GM23338 (cell line): Measurements from ENCODE around the gene GLTP. TPM values are rescaled to one million over a fixed set of nuclear protein-coding genes. Genes with fewer than 3 reads are reported as not detected.

Experiments
- ATAC-seq: fragments of 200-7000 bp; cut with Tn5 transposase; 3 replicates; pipeline ENCODE4 v1.9.1; 2020
- DNase-seq: peaks from one replicate; pipeline ENCODE4 v3.0.0-alpha.2; 2015; ENCODE audit warnings: low spot score
- H2AFZ ChIP-seq: fragments of 200-600 bp; sonication (generic); 2 replicates; pipeline ENCODE4 v1.8.0; 2016; ENCODE audit warnings: antibody characterized with exemption, mild to moderate bottlenecking, moderate library complexity
- H3F3A ChIP-seq: fragments of 200-600 bp; sonication (generic); replicated peaks from 2 replicates; pipeline ENCODE4 v1.8.0; 2017; ENCODE audit warnings: antibody characterized with exemption, mixed run types, low read depth
- H3K27ac ChIP-seq: fragments of 200-600 bp; sonication (generic); 2 replicates; pipeline ENCODE4 v1.6.1; 2016; ENCODE audit warnings: low read depth
- H3K27me3 ChIP-seq: fragments of 200-600 bp; sonication (generic); 2 replicates; pipeline ENCODE4 v1.8.0; 2016; ENCODE audit warnings: mild to moderate bottlenecking, mixed run types, moderate library complexity; ENCODE audit not compliant: insufficient read depth
- H3K36me3 ChIP-seq: fragments of 200-600 bp; sonication (generic); 2 replicates; pipeline ENCODE4 v1.8.0; 2016; ENCODE audit warnings: mild to moderate bottlenecking; ENCODE audit not compliant: insufficient read depth
- H3K4me1 ChIP-seq: fragments of 200-600 bp; sonication (generic); 2 replicates; pipeline ENCODE4 v1.8.0; 2016; ENCODE audit warnings: mild to moderate bottlenecking, moderate library complexity; ENCODE audit not compliant: insufficient read depth
- H3K4me2 ChIP-seq: fragments of 200-600 bp; sonication (generic); 2 replicates; pipeline ENCODE4 v1.7.1; 2017; ENCODE audit warnings: mixed run types
- H3K4me3 ChIP-seq: fragments of 200-600 bp; sonication (generic); 2 replicates; pipeline ENCODE4 v1.6.1; 2016; ENCODE audit warnings: mixed run types
- H3K79me2 ChIP-seq: fragments of 200-600 bp; sonication (generic); replicated peaks from 2 replicates; pipeline ENCODE4 v1.8.0; 2017; ENCODE audit warnings: mild to moderate bottlenecking; ENCODE audit not compliant: insufficient read depth
- H3K9me2 ChIP-seq: fragments of 200-600 bp; sonication (generic); 2 replicates; pipeline ENCODE4 v1.8.0; 2017; ENCODE audit not compliant: insufficient read depth
- H4K20me1 ChIP-seq: fragments of 200-600 bp; sonication (generic); replicated peaks from 2 replicates; pipeline ENCODE4 v1.8.0; 2017; ENCODE audit warnings: mild to moderate bottlenecking; ENCODE audit not compliant: insufficient read depth
- H3K27ac Mint-ChIP-seq: 2 replicates; pipeline ENCODE4 v1.8.0; 2020; ENCODE audit warnings: inconsistent platforms, mild to moderate bottlenecking, moderate library complexity, mixed read lengths
- H3K27me3 Mint-ChIP-seq: 3 replicates; pipeline ENCODE4 v1.8.0; 2022; ENCODE audit warnings: low read depth, mild to moderate bottlenecking, moderate library complexity, mixed read lengths, inconsistent platforms; ENCODE audit not compliant: insufficient read depth, poor library complexity
- H3K36me3 Mint-ChIP-seq: 3 replicates; pipeline ENCODE4 v1.8.0; 2021; ENCODE audit warnings: low read depth, mild to moderate bottlenecking, inconsistent platforms, moderate library complexity, mixed read lengths
- H3K4me1 Mint-ChIP-seq: 3 replicates; pipeline ENCODE4 v1.8.0; 2020; ENCODE audit warnings: mild to moderate bottlenecking, inconsistent platforms, mixed read lengths
- H3K4me3 Mint-ChIP-seq: 3 replicates; pipeline ENCODE4 v1.8.0; 2021; ENCODE audit warnings: moderate library complexity, mild to moderate bottlenecking, inconsistent platforms, mixed read lengths
- H3K9me3 Mint-ChIP-seq: 3 replicates; pipeline ENCODE4 v1.8.0; 2020; ENCODE audit warnings: moderate library complexity, mild to moderate bottlenecking, inconsistent platforms, mixed read lengths
- EZH2 ChIP-seq: fragments of 200-600 bp; sonication (generic); IDR thresholded peaks from one replicate; pipeline ENCODE4 v1.8.0; 2017; ENCODE audit warnings: antibody characterized with exemption, mild to moderate bottlenecking, low read depth; ENCODE audit not compliant: unreplicated experiment
- EZH2phosphoT487 ChIP-seq: fragments of 200-600 bp; sonication (generic); IDR thresholded peaks from one replicate; pipeline ENCODE4 v1.8.1; 2018; ENCODE audit warnings: antibody characterized with exemption; ENCODE audit not compliant: unreplicated experiment
- JUNB ChIP-seq: IDR thresholded peaks from one replicate; pipeline ENCODE4 v1.6.1; 2016; ENCODE audit warnings: antibody characterized with exemption; ENCODE audit not compliant: unreplicated experiment
- POLR2AphosphoS5 ChIP-seq: IDR thresholded peaks from 2 replicates; pipeline ENCODE4 v1.6.1; 2016; ENCODE audit warnings: antibody characterized with exemption, low read depth
- STAT1 ChIP-seq: IDR thresholded peaks from one replicate; pipeline ENCODE4 v1.6.1; 2016; ENCODE audit warnings: antibody characterized with exemption; ENCODE audit not compliant: unreplicated experiment
- ZNF114 ChIP-seq: fragments of 250-450 bp; sonication (Bioruptor Pico); IDR thresholded peaks from 2 replicates; pipeline ENCODE4 v1.5.0; 2020; ENCODE audit warnings: mild to moderate bottlenecking, moderate library complexity
- ZNF331 ChIP-seq: fragments of 250-450 bp; sonication (Bioruptor Pico); IDR thresholded peaks from 2 replicates; pipeline ENCODE4 v1.5.0; 2020; ENCODE audit warnings: low read depth, mild to moderate bottlenecking, moderate library complexity
- polyA plus RNA-seq: library from polyadenylated mRNA; unstranded; fragments of >200 nt; fragmentation: Nextera tagmentation; extraction: Ambion mirVana; gene quantifications from 2 replicates; pipeline ENCODE4 v1.2.1, GENCODE V29; 2016
- total RNA-seq: library from RNA; depleted of rRNA; stranded (reverse); fragments of >200 nt; shearing (Covaris generic); gene quantifications from 2 replicates; pipeline ENCODE4 v1.2.3, GENCODE V29; 2014
- TF ChIP-seq, protein P1 (sequence below): IDR thresholded peaks from one replicate; pipeline ENCODE4 v1.6.1; 2018; ENCODE audit warnings: antibody characterized with exemption; ENCODE audit not compliant: unreplicated experiment
- TF ChIP-seq, protein P2 (sequence below): fragments of 250-450 bp; sonication (Bioruptor Pico); IDR thresholded peaks from 2 replicates; pipeline ENCODE4 v1.5.0; 2020; ENCODE audit warnings: mild to moderate bottlenecking, moderate library complexity
- TF ChIP-seq, protein P3 (sequence below), 2 experiments: fragments of 200-600 bp in 1 of 2; sonication (generic) in 1 of 2; conservative IDR thresholded peaks; 2 replicates each; pipeline versions ENCODE4 v1.5.1 to v1.6.1; 2016 to 2017; ENCODE audit warnings: antibody characterized with exemption in 2 of 2, low read depth in 2 of 2, mild to moderate bottlenecking in 2 of 2, moderate library complexity in 1 of 2

Gene GLTP
- total and polyA plus RNA-seq, 2 experiments from 2014 or later, result 26.5 to 30.2 TPM

DNA sequence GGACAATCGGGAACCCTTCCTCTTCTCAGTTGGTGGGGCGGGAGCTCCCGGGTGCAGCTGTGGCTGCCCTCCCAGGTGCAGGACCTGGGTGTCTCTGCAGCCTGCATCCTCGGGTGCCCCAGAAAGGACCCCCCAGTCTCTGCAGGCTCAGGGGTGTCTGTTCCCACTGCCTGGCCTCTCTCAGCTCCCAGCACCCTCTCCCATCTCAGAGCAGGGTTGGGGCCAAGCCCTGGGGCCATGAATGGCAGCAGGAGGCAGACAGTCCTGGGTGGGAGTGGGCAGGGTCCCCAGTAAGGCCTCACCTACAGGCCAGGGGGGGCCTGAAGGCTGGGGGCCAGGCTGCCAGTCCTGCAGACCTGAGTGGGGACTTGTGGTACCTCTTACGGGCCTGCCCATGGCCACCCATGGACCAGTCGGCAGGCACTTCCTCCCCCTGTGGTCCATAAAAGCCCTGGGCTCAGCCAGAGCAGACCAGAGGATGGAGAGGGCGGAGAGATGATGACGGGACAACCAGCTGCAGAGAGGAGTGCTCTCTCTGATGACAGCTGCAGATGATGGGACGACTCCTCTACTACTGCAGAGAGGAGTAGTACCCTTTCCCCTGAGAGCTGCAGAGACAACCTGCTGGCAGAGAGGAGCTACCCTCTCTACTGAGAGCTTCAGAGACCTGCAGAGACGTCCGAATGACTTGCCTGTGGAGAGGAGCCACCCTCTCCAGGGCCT, 46.3 kb upstream of the GLTP start:
- H3K27me3 ChIP-seq, result no peaks in the 10 kb centered on the region
- no peak overlapping the region for H2AFZ ChIP-seq
- DNase-seq (no peak), ATAC-seq (no peak)
- H3K4me1 ChIP-seq, result no peaks in the 10 kb centered on the region
- Mint-ChIP-seq H3K4me1 (peaks cover 8% of the 10 kb centered on the region), H3K27ac (no peak overlapping the region), H3K36me3 (peaks cover 13% of the 10 kb centered on the region), H3K9me3 (peaks cover 4% of the 10 kb centered on the region; the same call in 1 of the 3 replicates), H3K27me3 (peaks cover 11% of the 10 kb centered on the region), H3K4me3 (no peak overlapping the region)
- H3F3A ChIP-seq, result no peaks in the 10 kb centered on the region
- no peaks in the 10 kb centered on the region; the same call in none of the 2 replicates for H3K36me3 ChIP-seq
- H3K27ac ChIP-seq, result no peak overlapping the region
- no peak overlapping the region for H3K4me3 ChIP-seq
- no peaks in the 10 kb centered on the region for H3K79me2 ChIP-seq
- H3K4me2 ChIP-seq, result no peak overlapping the region
- no peaks in the 10 kb centered on the region for H3K9me2 ChIP-seq
- no peak for TF ChIP-seq ZNF114 (CRISPR knock-in tag)
- H4K20me1 ChIP-seq, result no peaks in the 10 kb centered on the region

DNA sequence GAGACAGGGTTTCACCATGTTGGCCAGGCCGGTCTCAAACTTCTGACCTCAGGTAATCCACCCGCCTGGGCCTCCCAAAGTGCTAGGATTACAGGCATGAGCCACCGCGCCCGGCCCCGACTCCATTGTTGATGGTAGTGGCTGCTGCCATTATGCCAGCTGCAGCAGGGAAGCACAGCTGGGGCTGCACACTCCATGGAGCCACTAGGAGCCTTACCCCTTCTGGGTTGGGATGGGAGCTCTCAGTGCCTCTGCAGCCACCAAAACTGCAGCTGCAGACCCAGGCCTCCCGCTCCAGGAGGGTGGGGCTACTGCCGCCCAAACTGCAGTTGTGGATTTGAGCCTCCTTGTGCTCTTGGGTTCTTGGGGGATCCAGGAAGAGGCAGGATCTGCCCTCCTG, 45.7 kb upstream of the GLTP start:
- no peaks in the 10 kb centered on the region; the same call in 1 of the 2 replicates for H3K36me3 ChIP-seq
- no peaks in the 10 kb centered on the region for H3F3A ChIP-seq
- H2AFZ ChIP-seq, result no peak overlapping the region
- Mint-ChIP-seq H3K4me1 (peaks cover 8% of the 10 kb centered on the region), H3K9me3 (peaks cover 4% of the 10 kb centered on the region; the same call in 1 of the 3 replicates), H3K36me3 (peaks cover 14% of the 10 kb centered on the region), H3K27me3 (peaks cover 11% of the 10 kb centered on the region), H3K27ac (no peak overlapping the region), H3K4me3 (no peak overlapping the region)
- H3K27ac ChIP-seq, result no peak overlapping the region
- H4K20me1 ChIP-seq, result no peaks in the 10 kb centered on the region
- no peaks in the 10 kb centered on the region for H3K27me3 ChIP-seq
- H3K4me1 ChIP-seq, result no peaks in the 10 kb centered on the region
- no peaks in the 10 kb centered on the region for H3K79me2 ChIP-seq
- H3K4me3 ChIP-seq, result no peak overlapping the region
- no peaks in the 10 kb centered on the region for H3K9me2 ChIP-seq
- H3K4me2 ChIP-seq, result no peak overlapping the region
- no peak for ATAC-seq
- no peak for DNase-seq
- TF ChIP-seq, protein P1, sequence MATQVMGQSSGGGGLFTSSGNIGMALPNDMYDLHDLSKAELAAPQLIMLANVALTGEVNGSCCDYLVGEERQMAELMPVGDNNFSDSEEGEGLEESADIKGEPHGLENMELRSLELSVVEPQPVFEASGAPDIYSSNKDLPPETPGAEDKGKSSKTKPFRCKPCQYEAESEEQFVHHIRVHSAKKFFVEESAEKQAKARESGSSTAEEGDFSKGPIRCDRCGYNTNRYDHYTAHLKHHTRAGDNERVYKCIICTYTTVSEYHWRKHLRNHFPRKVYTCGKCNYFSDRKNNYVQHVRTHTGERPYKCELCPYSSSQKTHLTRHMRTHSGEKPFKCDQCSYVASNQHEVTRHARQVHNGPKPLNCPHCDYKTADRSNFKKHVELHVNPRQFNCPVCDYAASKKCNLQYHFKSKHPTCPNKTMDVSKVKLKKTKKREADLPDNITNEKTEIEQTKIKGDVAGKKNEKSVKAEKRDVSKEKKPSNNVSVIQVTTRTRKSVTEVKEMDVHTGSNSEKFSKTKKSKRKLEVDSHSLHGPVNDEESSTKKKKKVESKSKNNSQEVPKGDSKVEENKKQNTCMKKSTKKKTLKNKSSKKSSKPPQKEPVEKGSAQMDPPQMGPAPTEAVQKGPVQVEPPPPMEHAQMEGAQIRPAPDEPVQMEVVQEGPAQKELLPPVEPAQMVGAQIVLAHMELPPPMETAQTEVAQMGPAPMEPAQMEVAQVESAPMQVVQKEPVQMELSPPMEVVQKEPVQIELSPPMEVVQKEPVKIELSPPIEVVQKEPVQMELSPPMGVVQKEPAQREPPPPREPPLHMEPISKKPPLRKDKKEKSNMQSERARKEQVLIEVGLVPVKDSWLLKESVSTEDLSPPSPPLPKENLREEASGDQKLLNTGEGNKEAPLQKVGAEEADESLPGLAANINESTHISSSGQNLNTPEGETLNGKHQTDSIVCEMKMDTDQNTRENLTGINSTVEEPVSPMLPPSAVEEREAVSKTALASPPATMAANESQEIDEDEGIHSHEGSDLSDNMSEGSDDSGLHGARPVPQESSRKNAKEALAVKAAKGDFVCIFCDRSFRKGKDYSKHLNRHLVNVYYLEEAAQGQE, result no peak
- TF ChIP-seq ZNF331 (CRISPR knock-in tag) (no peak), EZH2phosphoT487 (no peak), STAT1 (no peak), POLR2AphosphoS5 (no peak), JUNB (no peak), EZH2 (no peak), ZNF114 (CRISPR knock-in tag) (no peak)
- TF ChIP-seq, protein P2, sequence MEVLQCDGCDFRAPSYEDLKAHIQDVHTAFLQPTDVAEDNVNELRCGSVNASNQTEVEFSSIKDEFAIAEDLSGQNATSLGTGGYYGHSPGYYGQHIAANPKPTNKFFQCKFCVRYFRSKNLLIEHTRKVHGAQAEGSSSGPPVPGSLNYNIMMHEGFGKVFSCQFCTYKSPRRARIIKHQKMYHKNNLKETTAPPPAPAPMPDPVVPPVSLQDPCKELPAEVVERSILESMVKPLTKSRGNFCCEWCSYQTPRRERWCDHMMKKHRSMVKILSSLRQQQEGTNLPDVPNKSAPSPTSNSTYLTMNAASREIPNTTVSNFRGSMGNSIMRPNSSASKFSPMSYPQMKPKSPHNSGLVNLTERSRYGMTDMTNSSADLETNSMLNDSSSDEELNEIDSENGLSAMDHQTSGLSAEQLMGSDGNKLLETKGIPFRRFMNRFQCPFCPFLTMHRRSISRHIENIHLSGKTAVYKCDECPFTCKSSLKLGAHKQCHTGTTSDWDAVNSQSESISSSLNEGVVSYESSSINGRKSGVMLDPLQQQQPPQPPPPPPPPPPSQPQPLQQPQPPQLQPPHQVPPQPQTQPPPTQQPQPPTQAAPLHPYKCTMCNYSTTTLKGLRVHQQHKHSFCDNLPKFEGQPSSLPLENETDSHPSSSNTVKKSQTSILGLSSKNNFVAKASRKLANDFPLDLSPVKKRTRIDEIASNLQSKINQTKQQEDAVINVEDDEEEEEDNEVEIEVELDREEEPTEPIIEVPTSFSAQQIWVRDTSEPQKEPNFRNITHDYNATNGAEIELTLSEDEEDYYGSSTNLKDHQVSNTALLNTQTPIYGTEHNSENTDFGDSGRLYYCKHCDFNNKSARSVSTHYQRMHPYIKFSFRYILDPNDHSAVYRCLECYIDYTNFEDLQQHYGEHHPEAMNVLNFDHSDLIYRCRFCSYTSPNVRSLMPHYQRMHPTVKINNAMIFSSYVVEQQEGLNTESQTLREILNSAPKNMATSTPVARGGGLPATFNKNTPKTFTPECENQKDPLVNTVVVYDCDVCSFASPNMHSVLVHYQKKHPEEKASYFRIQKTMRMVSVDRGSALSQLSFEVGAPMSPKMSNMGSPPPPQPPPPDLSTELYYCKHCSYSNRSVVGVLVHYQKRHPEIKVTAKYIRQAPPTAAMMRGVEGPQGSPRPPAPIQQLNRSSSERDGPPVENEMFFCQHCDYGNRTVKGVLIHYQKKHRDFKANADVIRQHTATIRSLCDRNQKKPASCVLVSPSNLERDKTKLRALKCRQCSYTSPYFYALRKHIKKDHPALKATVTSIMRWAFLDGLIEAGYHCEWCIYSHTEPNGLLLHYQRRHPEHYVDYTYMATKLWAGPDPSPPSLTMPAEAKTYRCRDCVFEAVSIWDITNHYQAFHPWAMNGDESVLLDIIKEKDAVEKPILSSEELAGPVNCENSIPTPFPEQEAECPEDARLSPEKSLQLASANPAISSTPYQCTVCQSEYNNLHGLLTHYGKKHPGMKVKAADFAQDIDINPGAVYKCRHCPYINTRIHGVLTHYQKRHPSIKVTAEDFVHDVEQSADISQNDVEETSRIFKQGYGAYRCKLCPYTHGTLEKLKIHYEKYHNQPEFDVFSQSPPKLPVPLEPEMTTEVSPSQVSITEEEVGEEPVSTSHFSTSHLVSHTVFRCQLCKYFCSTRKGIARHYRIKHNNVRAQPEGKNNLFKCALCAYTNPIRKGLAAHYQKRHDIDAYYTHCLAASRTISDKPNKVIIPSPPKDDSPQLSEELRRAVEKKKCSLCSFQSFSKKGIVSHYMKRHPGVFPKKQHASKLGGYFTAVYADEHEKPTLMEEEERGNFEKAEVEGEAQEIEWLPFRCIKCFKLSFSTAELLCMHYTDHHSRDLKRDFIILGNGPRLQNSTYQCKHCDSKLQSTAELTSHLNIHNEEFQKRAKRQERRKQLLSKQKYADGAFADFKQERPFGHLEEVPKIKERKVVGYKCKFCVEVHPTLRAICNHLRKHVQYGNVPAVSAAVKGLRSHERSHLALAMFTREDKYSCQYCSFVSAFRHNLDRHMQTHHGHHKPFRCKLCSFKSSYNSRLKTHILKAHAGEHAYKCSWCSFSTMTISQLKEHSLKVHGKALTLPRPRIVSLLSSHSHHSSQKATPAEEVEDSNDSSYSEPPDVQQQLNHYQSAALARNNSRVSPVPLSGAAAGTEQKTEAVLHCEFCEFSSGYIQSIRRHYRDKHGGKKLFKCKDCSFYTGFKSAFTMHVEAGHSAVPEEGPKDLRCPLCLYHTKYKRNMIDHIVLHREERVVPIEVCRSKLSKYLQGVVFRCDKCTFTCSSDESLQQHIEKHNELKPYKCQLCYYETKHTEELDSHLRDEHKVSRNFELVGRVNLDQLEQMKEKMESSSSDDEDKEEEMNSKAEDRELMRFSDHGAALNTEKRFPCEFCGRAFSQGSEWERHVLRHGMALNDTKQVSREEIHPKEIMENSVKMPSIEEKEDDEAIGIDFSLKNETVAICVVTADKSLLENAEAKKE, result no peak
- TF ChIP-seq, protein P3, sequence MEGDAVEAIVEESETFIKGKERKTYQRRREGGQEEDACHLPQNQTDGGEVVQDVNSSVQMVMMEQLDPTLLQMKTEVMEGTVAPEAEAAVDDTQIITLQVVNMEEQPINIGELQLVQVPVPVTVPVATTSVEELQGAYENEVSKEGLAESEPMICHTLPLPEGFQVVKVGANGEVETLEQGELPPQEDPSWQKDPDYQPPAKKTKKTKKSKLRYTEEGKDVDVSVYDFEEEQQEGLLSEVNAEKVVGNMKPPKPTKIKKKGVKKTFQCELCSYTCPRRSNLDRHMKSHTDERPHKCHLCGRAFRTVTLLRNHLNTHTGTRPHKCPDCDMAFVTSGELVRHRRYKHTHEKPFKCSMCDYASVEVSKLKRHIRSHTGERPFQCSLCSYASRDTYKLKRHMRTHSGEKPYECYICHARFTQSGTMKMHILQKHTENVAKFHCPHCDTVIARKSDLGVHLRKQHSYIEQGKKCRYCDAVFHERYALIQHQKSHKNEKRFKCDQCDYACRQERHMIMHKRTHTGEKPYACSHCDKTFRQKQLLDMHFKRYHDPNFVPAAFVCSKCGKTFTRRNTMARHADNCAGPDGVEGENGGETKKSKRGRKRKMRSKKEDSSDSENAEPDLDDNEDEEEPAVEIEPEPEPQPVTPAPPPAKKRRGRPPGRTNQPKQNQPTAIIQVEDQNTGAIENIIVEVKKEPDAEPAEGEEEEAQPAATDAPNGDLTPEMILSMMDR (conservative IDR thresholded peaks at IDR 0.05; ENCODE audit: low read depth in 2 of 2), result no peak
